CD4-positive, alpha-beta T cell treated with Interleukin-1 beta for 1 hour (primary cell): ENCODE results near the gene MMP14.
"Not testable (repeated sequence)": the region's sequence is repeated elsewhere in the genome, so short reads cannot be mapped to it uniquely, and the experiment has no call there.

ENCODE experiments used
- DNase-seq, 2 donors: peaks; one replicate each; pipeline ENCODE4 v3.0.0-alpha.2; 2020 to 2022

Gene MMP14

GRCh38 chr14:22842211-22843122 lies 6.1 kb downstream of the MMP14 start:
- no peak for DNase-seq

DNA sequence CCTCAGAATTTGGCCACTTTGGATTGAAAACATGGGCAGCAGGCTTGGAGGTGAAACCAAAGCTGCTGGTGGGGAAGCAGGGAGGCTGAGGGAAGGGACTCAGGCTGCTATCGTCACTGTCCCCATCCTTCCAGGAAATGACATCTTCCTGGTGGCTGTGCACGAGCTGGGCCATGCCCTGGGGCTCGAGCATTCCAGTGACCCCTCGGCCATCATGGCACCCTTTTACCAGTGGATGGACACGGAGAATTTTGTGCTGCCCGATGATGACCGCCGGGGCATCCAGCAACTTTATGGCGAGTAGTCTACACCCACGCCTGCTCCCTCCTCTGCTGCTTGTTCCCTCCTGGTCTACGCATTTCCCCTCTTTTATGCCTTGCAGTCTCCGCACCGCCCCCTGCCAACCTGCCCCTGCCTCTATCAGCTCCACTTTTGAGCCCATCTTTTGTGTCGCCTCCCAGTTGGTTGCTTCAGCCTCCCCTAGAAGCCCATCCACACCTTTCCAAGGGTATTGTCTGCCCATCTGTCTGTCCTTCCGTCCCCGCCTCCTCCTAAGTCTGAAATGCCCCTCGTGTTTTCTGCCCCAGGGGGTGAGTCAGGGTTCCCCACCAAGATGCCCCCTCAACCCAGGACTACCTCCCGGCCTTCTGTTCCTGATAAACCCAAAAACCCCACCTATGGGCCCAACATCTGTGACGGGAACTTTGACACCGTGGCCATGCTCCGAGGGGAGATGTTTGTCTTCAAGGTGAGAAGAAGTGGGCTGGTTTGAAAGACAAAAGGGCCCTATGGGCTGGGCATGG lies 6.9 kb downstream of the MMP14 start:
- DNase-seq = no peak

- DNase-seq = no peak
Observed at GRCh38 chr14:22844221-22845102, 8.1 kb downstream of the MMP14 start.

GRCh38 chr14:22845103-22845394 lies 8.7 kb downstream of the MMP14 start:
- DNase-seq = no peak

- no peak for DNase-seq
Observed at GRCh38 chr14:22845821-22846625, 9.6 kb downstream of the MMP14 start.

DNA sequence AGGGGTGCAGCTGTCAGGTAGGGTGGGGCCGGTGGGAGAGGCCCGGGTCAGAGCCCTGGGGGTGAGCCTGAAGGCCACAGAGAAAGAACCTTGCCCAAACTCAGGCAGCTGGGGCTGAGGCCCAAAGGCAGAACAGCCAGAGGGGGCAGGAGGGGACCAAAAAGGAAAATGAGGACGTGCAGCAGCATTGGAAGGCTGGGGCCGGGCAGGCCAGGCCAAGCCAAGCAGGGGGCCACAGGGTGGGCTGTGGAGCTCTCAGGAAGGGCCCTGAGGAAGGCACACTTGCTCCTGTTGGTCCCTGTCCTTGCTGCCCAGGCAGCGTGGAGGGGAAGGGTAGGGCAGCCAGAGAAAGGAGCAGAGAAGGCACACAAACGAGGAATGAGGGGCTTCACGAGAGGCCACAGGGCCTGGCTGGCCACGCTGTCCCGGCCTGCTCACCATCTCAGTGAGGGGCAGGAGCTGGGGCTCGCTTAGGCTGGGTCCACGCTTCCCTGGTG lies 10.5 kb downstream of the MMP14 start:
- DNase-seq = no peak

DNA sequence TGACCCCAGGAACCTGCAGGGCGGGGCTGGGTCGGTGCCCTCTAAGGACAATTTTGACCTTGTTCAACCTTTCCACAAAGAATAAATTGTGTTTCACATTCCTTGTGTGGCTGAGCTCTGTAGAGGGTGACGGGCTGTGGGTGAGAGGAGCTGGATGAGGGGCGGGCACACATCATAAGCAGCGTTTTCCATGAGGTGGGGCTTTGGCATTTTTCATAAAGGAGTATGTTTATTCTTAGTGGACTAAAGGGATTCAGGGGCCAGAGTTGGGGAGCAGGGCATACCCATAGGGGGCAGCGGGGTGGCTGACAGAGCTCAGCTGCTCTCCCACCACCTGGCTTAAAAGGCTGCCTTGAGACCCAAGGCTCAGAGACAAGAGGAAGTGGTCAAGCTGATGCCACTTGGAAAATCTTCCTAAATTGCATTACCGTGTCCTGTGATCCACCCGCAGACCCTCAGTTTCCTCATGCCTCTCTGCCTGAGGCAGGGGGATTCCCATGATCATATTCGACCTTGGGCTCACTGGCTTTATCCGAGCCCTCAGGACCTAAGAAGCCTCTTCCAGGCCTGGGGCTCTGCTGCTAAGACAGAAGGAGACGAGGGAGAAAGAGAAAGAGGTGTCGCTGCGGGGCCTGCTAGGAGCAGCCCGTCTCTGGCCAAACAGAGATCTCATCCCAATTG lies 11.4 kb downstream of the MMP14 start:
- peak in 1 of 2 donors; percentile 24 for DNase-seq

DNA sequence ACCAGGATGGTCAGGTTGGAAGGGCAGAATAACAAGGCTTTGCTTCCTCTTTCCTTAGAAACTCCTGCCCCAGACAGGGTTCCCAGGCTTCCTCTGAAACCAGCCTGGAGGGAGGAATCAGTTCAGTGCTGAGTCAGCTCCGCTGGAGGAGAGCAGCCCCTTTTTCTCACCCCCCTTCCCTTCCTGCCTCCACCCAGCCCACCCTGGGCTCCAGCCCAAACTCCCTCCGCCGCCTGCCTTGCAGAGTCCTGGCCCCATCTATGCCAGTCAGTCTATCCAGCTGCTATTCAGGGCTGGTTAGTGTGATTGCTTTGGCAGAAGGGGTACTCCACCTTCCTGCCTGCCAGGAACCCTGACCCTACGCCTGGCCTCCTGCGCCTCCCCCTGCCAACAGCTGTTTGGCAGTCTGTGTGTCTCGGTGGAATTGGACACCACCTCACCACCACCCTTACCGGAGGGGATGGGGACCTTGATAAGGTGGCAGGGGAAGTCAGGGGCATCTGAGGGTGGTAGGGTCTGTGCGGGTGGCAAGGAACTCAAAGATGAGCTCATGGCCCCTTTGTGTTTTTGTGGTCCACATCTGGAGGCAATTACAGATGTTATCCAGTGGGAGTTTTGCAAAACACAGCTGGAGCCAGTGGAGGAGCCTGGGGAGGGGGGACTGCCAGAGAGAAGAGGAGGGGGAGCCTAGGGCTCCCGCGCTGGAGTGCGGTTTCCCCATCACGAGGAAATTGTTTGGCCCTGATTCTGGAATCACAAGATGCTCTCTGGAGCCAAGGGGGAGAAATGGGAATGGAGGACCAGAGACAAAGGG lies 12.2 kb downstream of the MMP14 start:
- DNase-seq = no peak

GRCh38 chr14:22849212-22849819 lies 12.9 kb downstream of the MMP14 start:
- no peak for DNase-seq

DNA sequence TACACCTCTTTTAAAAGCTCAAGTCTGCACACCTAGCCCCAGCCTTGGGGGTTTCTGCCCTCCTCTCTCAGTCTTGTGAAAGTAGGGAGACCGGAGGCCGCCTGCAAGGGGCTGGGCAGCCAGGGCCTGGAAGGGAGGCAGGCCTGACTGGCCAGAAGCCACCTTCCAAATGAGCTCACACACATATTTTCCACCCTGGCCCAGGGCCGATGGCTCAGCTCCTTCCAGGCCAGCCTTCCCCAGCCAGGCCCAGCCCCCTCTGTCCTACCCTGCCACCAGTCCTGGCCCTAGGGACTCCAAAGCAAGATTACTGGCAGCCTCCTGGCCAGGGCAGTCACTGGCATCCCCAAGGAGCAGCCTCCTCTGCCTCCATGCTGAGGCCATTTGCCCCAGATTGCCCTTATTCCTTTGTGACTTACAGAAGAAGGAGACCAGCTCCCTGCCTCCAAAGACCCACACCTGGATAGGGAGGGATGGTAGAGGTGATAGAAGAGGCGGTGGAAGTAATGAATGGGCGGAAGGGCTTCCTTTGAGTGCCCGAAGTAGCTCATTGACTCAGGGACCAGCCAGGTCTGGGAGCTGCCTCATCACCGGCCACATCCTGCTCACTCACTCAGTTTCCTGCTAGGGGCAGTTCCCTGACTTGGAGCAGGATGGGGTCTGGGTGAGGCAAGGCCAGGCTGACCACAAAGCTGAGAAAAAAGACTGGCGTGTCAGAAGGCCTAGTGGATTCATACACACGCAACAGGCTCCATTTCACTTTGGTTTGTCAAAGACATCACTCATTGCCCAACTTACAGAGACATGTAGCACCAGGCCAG lies 14.8 kb downstream of the MMP14 start:
- DNase-seq = peak in 1 of 2 donors; percentile 39

GRCh38 chr14:22852178-22852577 lies 15.8 kb downstream of the MMP14 start:
- not testable (repeated sequence) for DNase-seq

GRCh38 chr14:22852599-22852939 lies 16.2 kb downstream of the MMP14 start:
- DNase-seq = no peak

DNA sequence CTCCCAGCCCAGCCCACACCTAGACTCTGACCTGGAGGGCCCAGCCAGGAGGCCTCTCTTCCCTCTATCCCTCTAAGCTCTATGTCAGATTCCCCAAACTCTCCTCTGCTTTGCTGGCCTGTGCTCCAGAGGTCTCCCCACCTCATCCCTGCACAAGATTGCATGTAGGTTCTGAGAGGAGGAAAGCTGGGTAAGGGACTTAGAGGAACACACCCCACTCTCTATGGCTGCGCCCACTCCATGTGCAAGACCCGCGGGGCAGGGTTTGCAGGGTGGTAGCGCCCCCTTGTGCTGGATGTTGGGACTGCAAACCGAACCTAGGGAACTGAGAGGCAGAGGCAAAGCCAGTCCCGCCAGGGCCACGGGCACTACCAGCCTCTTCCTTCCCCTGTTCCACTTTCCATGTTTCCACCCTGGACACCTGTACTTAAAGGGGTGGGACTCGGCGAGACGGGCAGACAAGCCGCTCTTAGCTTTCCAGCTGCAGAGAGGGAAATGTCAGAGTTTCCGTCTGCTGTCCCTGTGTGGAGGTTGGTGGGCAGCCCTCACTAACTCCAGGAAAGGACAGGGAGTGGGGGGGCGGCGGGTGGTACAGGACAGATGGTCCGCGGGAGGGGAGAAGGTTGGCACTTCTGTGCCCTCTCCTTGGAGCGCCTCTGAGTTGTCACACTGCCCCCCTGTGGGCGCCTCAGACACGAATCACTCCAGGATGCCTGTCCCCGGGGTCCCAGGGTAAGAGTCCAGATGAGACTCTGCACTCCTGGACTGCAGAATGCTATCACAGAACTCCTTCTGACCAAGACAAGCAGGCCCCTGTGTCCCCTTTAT lies 16.8 kb downstream of the MMP14 start:
- peak; percentile 86 to 89 for DNase-seq

- DNase-seq = not testable (repeated sequence)
Observed at GRCh38 chr14:22854296-22854695, 17.9 kb downstream of the MMP14 start.

- DNase-seq = no peak
Observed at GRCh38 chr14:22854963-22855724, 18.8 kb downstream of the MMP14 start.

DNA sequence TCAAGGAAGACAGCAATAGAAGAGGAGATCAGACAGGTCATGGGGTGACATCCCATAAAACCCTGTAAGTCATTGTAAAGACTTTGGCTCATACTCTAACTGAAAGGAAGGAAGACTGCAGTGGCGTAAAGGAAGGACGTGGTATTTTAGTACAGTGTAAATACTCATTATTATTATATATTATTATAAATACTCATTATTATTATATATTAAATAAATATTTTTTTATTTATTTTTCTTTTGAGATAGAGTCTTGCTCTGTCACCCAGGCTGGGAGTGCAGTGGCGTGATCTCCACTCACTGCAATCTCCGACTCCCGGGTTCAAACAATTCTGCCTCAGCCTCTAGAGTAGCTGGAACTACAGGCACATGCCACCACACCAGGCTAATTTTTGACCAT lies 20.0 kb downstream of the MMP14 start:
- no peak for DNase-seq

- DNase-seq = not testable (repeated sequence)
Observed at GRCh38 chr14:22860377-22860776, 24.0 kb downstream of the MMP14 start.
